AG09319 (cell line): ENCODE measurements around the gene C1S.
"Not testable (repeated sequence)": the region's sequence is repeated elsewhere in the genome, so short reads cannot be mapped to it uniquely, and the experiment has no call there.

Experiments used
- DNase-seq: peaks from one replicate; pipeline ENCODE4 v3.0.0-alpha.2; 2010; ENCODE audit warnings: low read depth; ENCODE audit errors: extremely low read depth
- CTCF ChIP-seq: IDR thresholded peaks from 2 replicates; pipeline ENCODE4 v1.5.1; 2011; ENCODE audit warnings: low read depth, mild to moderate bottlenecking, inconsistent platforms, low read length, moderate library complexity

The C1S gene

GRCh38 chr12:7047306-7047705 is 13.2 kb upstream of the C1S start:
- no peak for TF ChIP-seq CTCF
- DNase-seq, result no peak

DNA sequence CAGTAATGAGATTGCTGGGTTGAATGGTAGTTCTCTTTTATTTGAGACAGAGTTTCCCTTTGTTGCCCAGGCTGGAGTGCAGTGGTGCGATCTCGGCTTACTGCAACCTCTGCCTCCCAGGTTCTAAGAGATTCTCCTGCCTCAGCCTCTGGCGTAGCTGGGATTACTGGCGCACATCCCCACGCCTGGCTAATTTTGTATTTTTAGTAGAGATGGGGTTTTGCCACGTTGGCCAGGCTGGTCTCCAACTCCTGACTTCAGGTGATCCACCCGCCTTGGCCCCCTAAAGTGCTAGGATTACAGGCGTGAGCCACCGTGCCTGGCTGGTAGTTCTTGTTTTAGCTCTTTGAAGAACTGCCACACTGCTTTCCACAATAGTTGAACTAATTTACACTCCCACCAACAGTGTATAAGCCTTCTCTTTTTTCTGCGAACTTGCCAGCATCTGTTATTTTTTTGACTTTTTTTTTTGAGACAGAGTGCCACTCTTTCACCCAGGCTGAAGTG is 11.0 kb upstream of the C1S start:
- not testable (repeated sequence) for DNase-seq

GRCh38 chr12:7049973-7050372 is 10.5 kb upstream of the C1S start:
- not testable (repeated sequence) for DNase-seq

GRCh38 chr12:7054925-7055324 is 5.6 kb upstream of the C1S start:
- DNase-seq, result no peak
- no peak for TF ChIP-seq CTCF

DNA sequence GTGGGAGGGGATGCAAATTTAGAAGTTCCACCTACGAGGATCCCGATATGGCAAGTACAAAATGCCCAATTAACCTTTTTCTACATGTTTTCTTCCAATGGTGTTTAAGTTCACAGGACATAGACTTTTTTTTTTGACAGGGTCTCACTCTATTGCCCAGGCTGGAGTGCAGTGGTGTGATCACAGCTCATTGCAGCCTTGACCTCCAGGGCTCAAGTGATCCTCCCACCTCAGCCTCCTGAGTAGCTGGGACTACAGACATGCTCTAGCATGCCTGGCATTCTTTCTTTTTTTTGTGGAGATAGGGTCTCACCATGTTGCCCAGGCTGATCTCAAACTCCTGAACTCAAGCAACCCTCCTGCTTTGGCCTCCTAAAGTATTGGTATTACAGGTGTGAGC is 4.8 kb upstream of the C1S start:
- DNase-seq, result not testable (repeated sequence)

- no peak for TF ChIP-seq CTCF
- no peak for DNase-seq
Observed at GRCh38 chr12:7058163-7058845, 2.2 kb upstream of the C1S start.

DNA sequence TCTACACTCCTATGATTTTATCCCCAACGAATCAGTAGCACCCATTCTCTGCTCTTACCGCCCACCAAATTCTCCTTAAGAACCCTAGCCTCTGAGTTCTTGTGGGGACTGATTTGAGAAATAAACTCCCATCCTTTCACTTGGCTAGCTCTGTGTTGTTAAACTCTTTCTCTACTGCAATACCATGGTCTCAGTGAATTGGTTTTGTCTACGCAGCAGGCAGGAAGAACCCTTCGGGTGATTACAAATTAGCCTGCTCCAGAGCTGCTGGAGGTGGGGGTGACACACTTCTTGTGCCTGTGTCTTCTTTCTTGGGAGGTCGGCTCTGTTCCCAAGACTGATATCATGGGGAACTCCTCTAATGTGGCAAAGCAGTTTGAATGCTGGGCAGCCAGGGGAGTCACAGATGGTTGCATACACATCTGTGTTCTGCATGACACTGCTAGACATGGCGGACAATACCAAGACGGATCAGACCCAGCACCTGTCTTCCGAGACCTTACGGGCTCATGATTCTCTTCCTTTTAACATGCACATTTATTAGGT is 1.6 kb upstream of the C1S start:
- no peak for TF ChIP-seq CTCF
- DNase-seq, result no peak

GRCh38 chr12:7059780-7060179 is 738 bp upstream of the C1S start:
- no peak for DNase-seq
- TF ChIP-seq CTCF, result no peak

GRCh38 chr12:7061138-7061537 is 620 bp downstream of the C1S start:
- no peak; the same call in 1 of the 2 replicates for TF ChIP-seq CTCF
- no peak for DNase-seq
